HCT116 (cell line): ENCODE data around the gene POLRMT. TPM values are rescaled to one million over a fixed set of nuclear protein-coding genes. Genes with fewer than 3 reads are reported as not detected.

Experiments used
- ATAC-seq: fragments of 200-7000 bp; cut with Tn5 transposase; 2 replicates; pipeline ENCODE4 v1.9.1; 2020; ENCODE audit warnings: mild to moderate bottlenecking, moderate library complexity
- BruUV-seq: library from RNA; stranded (reverse); fragments of 400-500 nt; replicated peaks from 2 replicates; lab custom pipeline; 2021; lab: Mats Ljungman, UMichigan
- CTCF ChIA-PET: fragments of 300-600 bp; sonication (Branson Sonifier 250); formaldehyde crosslinking; loops from one replicate; lab custom pipeline; 2021; ENCODE audit warnings: antibody characterized with exemption; lab: Charles Lee
- POLR2A ChIA-PET: fragments of 300-600, 350-600 bp; sonication (Branson Sonifier 250); formaldehyde crosslinking; loops from one replicate; lab custom pipeline; 2021; ENCODE audit warnings: antibody characterized with exemption; lab: Charles Lee
- RAD21 ChIA-PET, 2 experiments: fragments of 300-600 bp; sonication (Branson Sonifier 250); formaldehyde crosslinking; loops; one replicate each; lab custom pipeline; 2023; ENCODE audit warnings: low total read pairs in 2 of 2; ENCODE audit not compliant: uncharacterized antibody in 2 of 2, unreplicated experiment in 2 of 2, low non-redundant PET in 1 of 2; lab: Charles Lee
- DNase-seq: peaks from one replicate; pipeline ENCODE4 v3.0.0-alpha.2; 2010; ENCODE audit warnings: low read depth, low spot score
- H2AFZ ChIP-seq: fragments of 200-600 bp; shearing (Covaris generic), sonication (generic); 2 replicates; pipeline ENCODE4 v1.6.1; 2017; ENCODE audit warnings: low read depth, mixed run types, mixed read lengths, antibody characterized with exemption, low read length; ENCODE audit not compliant: poor library complexity, severe bottlenecking
- H3K27ac ChIP-seq: 2 replicates; pipeline ENCODE4 v1.5.1; 2012; ENCODE audit warnings: low read depth, low read length
- H3K27me3 ChIP-seq: fragments of 200-600 bp; sonication (generic); 2 replicates; pipeline ENCODE4 v1.6.1; 2016; ENCODE audit warnings: mixed run types, low read length, mixed read lengths; ENCODE audit not compliant: insufficient read depth
- H3K36me3 ChIP-seq, 2 experiments: fragments of 200-500 bp in 1 of 2; fragments of 200-600 bp in 1 of 2; sonication (Bioruptor generic) in 1 of 2; sonication (generic) in 1 of 2; 2 replicates each; pipeline versions ENCODE4 v1.5.1 to v1.6.1; 2014 to 2016; ENCODE audit warnings: low read length in 2 of 2, inconsistent platforms in 1 of 2, mixed read lengths in 1 of 2, mixed run types in 1 of 2; ENCODE audit not compliant: insufficient read depth in 2 of 2, control insufficient read depth in 1 of 2
- H3K4me1 ChIP-seq, 2 experiments: fragments of 200-600 bp in 1 of 2; sonication (generic) in 1 of 2; 2 replicates each; pipeline versions ENCODE4 v1.5.1 to v1.6.1; 2012 to 2017; ENCODE audit warnings: low read length in 2 of 2, inconsistent platforms in 1 of 2, mild to moderate bottlenecking in 1 of 2, mixed read lengths in 1 of 2, mixed run types in 1 of 2, moderate library complexity in 1 of 2; ENCODE audit not compliant: insufficient read depth in 2 of 2, control insufficient read depth in 1 of 2
- H3K4me2 ChIP-seq: fragments of 200-600 bp; sonication (generic); 2 replicates; pipeline ENCODE4 v1.6.1; 2017; ENCODE audit warnings: mixed run types, low read length, mixed read lengths
- H3K4me3 ChIP-seq, 2 experiments: fragments of 200-600 bp in 1 of 2; sonication (generic) in 1 of 2; replicated peaks in 1 of 2; 2 replicates each; pipeline ENCODE4 v1.5.1; 2011 to 2016; ENCODE audit warnings: low read length in 2 of 2, control low read depth in 1 of 2, low read depth in 1 of 2, mild to moderate bottlenecking in 1 of 2, mixed read lengths in 1 of 2, mixed run types in 1 of 2
- H3K79me2 ChIP-seq: fragments of 200-600 bp; sonication (generic); 2 replicates; pipeline ENCODE4 v1.6.1; 2017; ENCODE audit warnings: mild to moderate bottlenecking, mixed run types, low read length, moderate library complexity, mixed read lengths; ENCODE audit not compliant: insufficient read depth
- H3K9ac ChIP-seq: fragments of 200-600 bp; sonication (generic); 2 replicates; pipeline ENCODE4 v1.6.1; 2016; ENCODE audit warnings: low read length, mixed read lengths
- H3K9me2 ChIP-seq: fragments of 200-600 bp; sonication (generic), shearing (Covaris generic); 2 replicates; pipeline ENCODE4 v1.6.1; 2017; ENCODE audit warnings: mixed run types, mild to moderate bottlenecking, moderate library complexity; ENCODE audit not compliant: insufficient read depth
- H3K9me3 ChIP-seq, 2 experiments: fragments of 200-500 bp in 1 of 2; fragments of 200-600 bp in 1 of 2; sonication (Bioruptor generic) in 1 of 2; sonication (generic) in 1 of 2; 2 replicates each; pipeline ENCODE4 v1.6.1; 2014 to 2017; ENCODE audit warnings: low read length in 2 of 2, mixed read lengths in 2 of 2, inconsistent platforms in 1 of 2, low read depth in 1 of 2, mild to moderate bottlenecking in 1 of 2, mixed run types in 1 of 2, moderate library complexity in 1 of 2; ENCODE audit not compliant: control insufficient read depth in 1 of 2, insufficient read depth in 1 of 2
- H4K20me1 ChIP-seq: fragments of 200-600 bp; sonication (generic), shearing (Covaris generic); 2 replicates; pipeline ENCODE4 v1.6.1; 2017; ENCODE audit warnings: mixed run types, mild to moderate bottlenecking, moderate library complexity; ENCODE audit not compliant: insufficient read depth
- CBX3 ChIP-seq: IDR thresholded peaks from 2 replicates; pipeline ENCODE4 v1.6.1; 2012; ENCODE audit warnings: low read depth
- CEBPB ChIP-seq: IDR thresholded peaks from 2 replicates; pipeline ENCODE4 v1.6.1; 2012; ENCODE audit warnings: low read depth
- EGR1 ChIP-seq: IDR thresholded peaks from 2 replicates; pipeline ENCODE4 v1.6.1; 2012; ENCODE audit warnings: low read depth
- ELF1 ChIP-seq: IDR thresholded peaks from 2 replicates; pipeline ENCODE4 v1.6.1; 2012; ENCODE audit warnings: low read depth, borderline replicate concordance
- EZH2 ChIP-seq: fragments of 200-600 bp; sonication (generic); IDR thresholded peaks from 2 replicates; pipeline ENCODE4 v1.6.1; 2017; ENCODE audit warnings: antibody characterized with exemption, mixed run types
- EZH2phosphoT487 ChIP-seq: fragments of 200-600 bp; IDR thresholded peaks from 2 replicates; pipeline ENCODE4 v1.6.1; 2018; ENCODE audit warnings: antibody characterized with exemption, borderline replicate concordance
- JUND ChIP-seq: IDR thresholded peaks from 2 replicates; pipeline ENCODE4 v1.6.1; 2012
- POLR2A ChIP-seq: IDR thresholded peaks from 2 replicates; pipeline ENCODE4 v1.7.0; 2011; ENCODE audit warnings: borderline replicate concordance; ENCODE audit not compliant: insufficient read depth, insufficient read length; ENCODE audit errors: extremely low read depth
- POLR2AphosphoS5 ChIP-seq: IDR thresholded peaks from 2 replicates; pipeline ENCODE4 v1.6.1; 2011; ENCODE audit warnings: mild to moderate bottlenecking, low read depth, low read length, moderate library complexity
- RAD21 ChIP-seq: IDR thresholded peaks from 2 replicates; pipeline ENCODE4 v1.6.1; 2012; ENCODE audit warnings: low read depth, mild to moderate bottlenecking
- SIN3A ChIP-seq: IDR thresholded peaks from 2 replicates; pipeline ENCODE4 v1.6.1; 2012; ENCODE audit warnings: low read depth
- SP1 ChIP-seq: IDR thresholded peaks from 2 replicates; pipeline ENCODE4 v1.6.1; 2012; ENCODE audit warnings: low read depth
- SRF ChIP-seq: IDR thresholded peaks from 2 replicates; pipeline ENCODE4 v1.6.1; 2012; ENCODE audit warnings: low read depth
- TCF7L2 ChIP-seq: IDR thresholded peaks from 2 replicates; pipeline ENCODE4 v1.7.0; 2011; ENCODE audit warnings: borderline replicate concordance, inconsistent platforms; ENCODE audit not compliant: insufficient read depth, insufficient read length; ENCODE audit errors: extremely low read depth
- YY1 ChIP-seq: IDR thresholded peaks from 2 replicates; pipeline ENCODE4 v1.6.1; 2011; ENCODE audit warnings: low read length, low read depth, moderate library complexity, mild to moderate bottlenecking; ENCODE audit not compliant: insufficient replicate concordance; ENCODE audit errors: extremely low read depth
- intact Hi-C: fragments of 100-400 bp; cut with micrococcal nuclease; formaldehyde crosslinking; loops from 2 replicates; pipeline ENCODE4 v1.10.0; 2022
- total RNA-seq: library from RNA; stranded (reverse); gene quantifications from one replicate; pipeline ENCODE4 v1.2.1, GENCODE V29; 2021; ENCODE audit not compliant: unreplicated experiment
- TF ChIP-seq, protein P1 (sequence below): IDR thresholded peaks from 2 replicates; pipeline ENCODE4 v1.6.1; 2012; ENCODE audit warnings: low read depth
- TF ChIP-seq, protein P2 (sequence below): IDR thresholded peaks from 2 replicates; pipeline ENCODE4 v1.6.1; 2012
- TF ChIP-seq, protein P3 (sequence below): IDR thresholded peaks from 2 replicates; pipeline ENCODE4 v1.6.1; 2012
- TF ChIP-seq, protein P4 (sequence below), 3 experiments: fragments of 200-600 bp in 1 of 3; sonication (generic) in 1 of 3; IDR thresholded peaks in 2 of 3; conservative IDR thresholded peaks in 1 of 3; 2 replicates each; pipeline ENCODE4 v1.5.1; 2012 to 2017; ENCODE audit warnings: low read depth in 2 of 3, low read length in 2 of 3, antibody characterized with exemption in 1 of 3, borderline replicate concordance in 1 of 3, control low read depth in 1 of 3, mild to moderate bottlenecking in 1 of 3, mixed read lengths in 1 of 3, mixed run types in 1 of 3, moderate library complexity in 1 of 3; ENCODE audit not compliant: insufficient read depth in 1 of 3

The POLRMT gene
- total RNA-seq, 1 experiment from 2014 or later: 138 TPM

DNA sequence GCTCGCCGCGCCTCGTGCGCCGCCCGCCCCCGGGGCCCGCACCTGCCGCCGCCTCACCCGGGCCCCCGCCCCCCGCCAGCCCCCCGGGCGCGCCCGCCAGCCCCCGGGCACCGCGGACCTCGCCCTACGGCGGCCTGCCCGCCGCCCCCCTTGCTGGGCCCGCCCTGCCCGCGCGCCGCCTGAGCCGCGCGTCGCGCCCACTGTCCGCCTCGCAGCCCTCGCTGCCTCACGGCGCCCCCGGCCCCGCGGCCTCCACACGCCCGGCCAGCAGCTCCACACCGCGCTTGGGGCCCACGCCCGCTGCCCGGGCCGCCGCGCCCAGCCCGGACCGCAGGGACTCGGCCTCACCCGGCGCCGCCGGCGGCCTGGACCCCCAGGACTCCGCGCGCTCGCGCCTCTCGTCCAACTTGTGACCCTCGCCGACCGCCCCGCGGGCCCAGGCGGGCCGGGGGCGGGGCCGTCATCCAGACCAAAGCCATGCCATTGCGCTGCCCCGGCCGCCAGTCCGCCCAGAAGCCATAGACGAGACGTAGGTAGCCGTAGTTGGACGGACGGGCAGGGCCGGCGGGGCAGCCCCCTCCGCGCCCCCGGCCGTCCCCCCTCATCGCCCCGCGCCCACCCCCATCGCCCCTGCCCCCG, 17.2 kb downstream of the POLRMT start:
- no TSS peak for BruUV-seq
- H3K9me3 ChIP-seq: no peaks in the 10 kb centered on the region
- H3K36me3 ChIP-seq: peaks cover 0 to 26% of the 10 kb centered on the region in 2 experiments; a peak in 2 of 4 replicates
- H3K27ac ChIP-seq: no peak overlapping the region
- H2AFZ ChIP-seq: no peak overlapping the region
- ChIA-PET CTCF (no interaction called here), POLR2A (no interaction called here), RAD21 (no interaction called here)
- ATAC-seq: no peak
- H3K4me2 ChIP-seq: no peak overlapping the region
- H3K4me3 ChIP-seq: no peak overlapping the region
- no peaks in the 10 kb centered on the region for H3K4me1 ChIP-seq
- H4K20me1 ChIP-seq: no peaks in the 10 kb centered on the region
- no peaks in the 10 kb centered on the region for H3K9me2 ChIP-seq
- intact Hi-C loops: no loop called here
- no peak for TF ChIP-seq ELF1
- TF ChIP-seq CEBPB: no peak
- TF ChIP-seq, protein P1, sequence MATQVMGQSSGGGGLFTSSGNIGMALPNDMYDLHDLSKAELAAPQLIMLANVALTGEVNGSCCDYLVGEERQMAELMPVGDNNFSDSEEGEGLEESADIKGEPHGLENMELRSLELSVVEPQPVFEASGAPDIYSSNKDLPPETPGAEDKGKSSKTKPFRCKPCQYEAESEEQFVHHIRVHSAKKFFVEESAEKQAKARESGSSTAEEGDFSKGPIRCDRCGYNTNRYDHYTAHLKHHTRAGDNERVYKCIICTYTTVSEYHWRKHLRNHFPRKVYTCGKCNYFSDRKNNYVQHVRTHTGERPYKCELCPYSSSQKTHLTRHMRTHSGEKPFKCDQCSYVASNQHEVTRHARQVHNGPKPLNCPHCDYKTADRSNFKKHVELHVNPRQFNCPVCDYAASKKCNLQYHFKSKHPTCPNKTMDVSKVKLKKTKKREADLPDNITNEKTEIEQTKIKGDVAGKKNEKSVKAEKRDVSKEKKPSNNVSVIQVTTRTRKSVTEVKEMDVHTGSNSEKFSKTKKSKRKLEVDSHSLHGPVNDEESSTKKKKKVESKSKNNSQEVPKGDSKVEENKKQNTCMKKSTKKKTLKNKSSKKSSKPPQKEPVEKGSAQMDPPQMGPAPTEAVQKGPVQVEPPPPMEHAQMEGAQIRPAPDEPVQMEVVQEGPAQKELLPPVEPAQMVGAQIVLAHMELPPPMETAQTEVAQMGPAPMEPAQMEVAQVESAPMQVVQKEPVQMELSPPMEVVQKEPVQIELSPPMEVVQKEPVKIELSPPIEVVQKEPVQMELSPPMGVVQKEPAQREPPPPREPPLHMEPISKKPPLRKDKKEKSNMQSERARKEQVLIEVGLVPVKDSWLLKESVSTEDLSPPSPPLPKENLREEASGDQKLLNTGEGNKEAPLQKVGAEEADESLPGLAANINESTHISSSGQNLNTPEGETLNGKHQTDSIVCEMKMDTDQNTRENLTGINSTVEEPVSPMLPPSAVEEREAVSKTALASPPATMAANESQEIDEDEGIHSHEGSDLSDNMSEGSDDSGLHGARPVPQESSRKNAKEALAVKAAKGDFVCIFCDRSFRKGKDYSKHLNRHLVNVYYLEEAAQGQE: no peak
- TF ChIP-seq, protein P2, sequence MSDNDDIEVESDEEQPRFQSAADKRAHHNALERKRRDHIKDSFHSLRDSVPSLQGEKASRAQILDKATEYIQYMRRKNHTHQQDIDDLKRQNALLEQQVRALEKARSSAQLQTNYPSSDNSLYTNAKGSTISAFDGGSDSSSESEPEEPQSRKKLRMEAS: no peak
- TF ChIP-seq RAD21: no peak
- TF ChIP-seq YY1: no peak
- TF ChIP-seq SP1: no peak
- no peak for TF ChIP-seq EZH2phosphoT487
- TF ChIP-seq JUND: no peak
- no peak for TF ChIP-seq SRF
- TF ChIP-seq TCF7L2: no peak
- no peak for TF ChIP-seq POLR2AphosphoS5
- no peak for TF ChIP-seq CBX3
- no peak for TF ChIP-seq EGR1
- TF ChIP-seq, protein P3, sequence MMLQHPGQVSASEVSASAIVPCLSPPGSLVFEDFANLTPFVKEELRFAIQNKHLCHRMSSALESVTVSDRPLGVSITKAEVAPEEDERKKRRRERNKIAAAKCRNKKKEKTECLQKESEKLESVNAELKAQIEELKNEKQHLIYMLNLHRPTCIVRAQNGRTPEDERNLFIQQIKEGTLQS: no peak
- TF ChIP-seq SIN3A: no peak
- TF ChIP-seq, protein P4, sequence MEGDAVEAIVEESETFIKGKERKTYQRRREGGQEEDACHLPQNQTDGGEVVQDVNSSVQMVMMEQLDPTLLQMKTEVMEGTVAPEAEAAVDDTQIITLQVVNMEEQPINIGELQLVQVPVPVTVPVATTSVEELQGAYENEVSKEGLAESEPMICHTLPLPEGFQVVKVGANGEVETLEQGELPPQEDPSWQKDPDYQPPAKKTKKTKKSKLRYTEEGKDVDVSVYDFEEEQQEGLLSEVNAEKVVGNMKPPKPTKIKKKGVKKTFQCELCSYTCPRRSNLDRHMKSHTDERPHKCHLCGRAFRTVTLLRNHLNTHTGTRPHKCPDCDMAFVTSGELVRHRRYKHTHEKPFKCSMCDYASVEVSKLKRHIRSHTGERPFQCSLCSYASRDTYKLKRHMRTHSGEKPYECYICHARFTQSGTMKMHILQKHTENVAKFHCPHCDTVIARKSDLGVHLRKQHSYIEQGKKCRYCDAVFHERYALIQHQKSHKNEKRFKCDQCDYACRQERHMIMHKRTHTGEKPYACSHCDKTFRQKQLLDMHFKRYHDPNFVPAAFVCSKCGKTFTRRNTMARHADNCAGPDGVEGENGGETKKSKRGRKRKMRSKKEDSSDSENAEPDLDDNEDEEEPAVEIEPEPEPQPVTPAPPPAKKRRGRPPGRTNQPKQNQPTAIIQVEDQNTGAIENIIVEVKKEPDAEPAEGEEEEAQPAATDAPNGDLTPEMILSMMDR (IDR thresholded peaks at IDR 0.05 in 2 of 3, conservative IDR thresholded peaks at IDR 0.05 in 1 of 3; ENCODE audit: borderline replicate concordance in 1 of 3, insufficient read depth in 1 of 3, low read depth in 2 of 3, low read length in 2 of 3): no peak
- no peak for TF ChIP-seq POLR2A
- no peak for TF ChIP-seq EZH2
- H3K9ac ChIP-seq: no peak overlapping the region
- H3K79me2 ChIP-seq: no peaks in the 10 kb centered on the region
- no peak for DNase-seq
- no peaks in the 10 kb centered on the region for H3K27me3 ChIP-seq
